Calu3 (cell line): ENCODE results near the gene POLR1E. TPM values are rescaled to one million over a fixed set of nuclear protein-coding genes. Genes with fewer than 3 reads are reported as not detected.

ENCODE experiments used
- BruUV-seq: library from RNA; stranded (reverse); fragments of 400-500 nt; replicated peaks from 2 replicates; lab custom pipeline; 2021; lab: Mats Ljungman, UMichigan
- CTCF ChIA-PET: fragments of 300-600 bp; sonication (Branson Sonifier 250); formaldehyde crosslinking; loops from one replicate; lab custom pipeline; 2022; ENCODE audit warnings: antibody characterized with exemption; lab: Charles Lee
- DNase-seq: peaks from one replicate; pipeline ENCODE4 v3.0.0; 2022
- H3K27ac Mint-ChIP-seq: one replicate; pipeline ENCODE4 v1.8.0; 2022; ENCODE audit warnings: mixed read lengths; ENCODE audit not compliant: unreplicated experiment
- H3K27me3 Mint-ChIP-seq: one replicate; pipeline ENCODE4 v1.8.0; 2022; ENCODE audit warnings: mixed read lengths; ENCODE audit not compliant: unreplicated experiment
- H3K36me3 Mint-ChIP-seq: one replicate; pipeline ENCODE4 v1.8.0; 2022; ENCODE audit warnings: mild to moderate bottlenecking, moderate library complexity, mixed read lengths; ENCODE audit not compliant: insufficient read depth, unreplicated experiment
- H3K4me1 Mint-ChIP-seq: one replicate; pipeline ENCODE4 v1.8.0; 2022; ENCODE audit warnings: mild to moderate bottlenecking, low read depth, mixed read lengths; ENCODE audit not compliant: unreplicated experiment
- H3K4me3 Mint-ChIP-seq: one replicate; pipeline ENCODE4 v1.8.0; 2022; ENCODE audit warnings: mild to moderate bottlenecking, low read depth, moderate library complexity, mixed read lengths; ENCODE audit not compliant: unreplicated experiment
- H3K9me3 Mint-ChIP-seq: one replicate; pipeline ENCODE4 v1.8.0; 2022; ENCODE audit warnings: low read depth, mixed read lengths; ENCODE audit not compliant: unreplicated experiment
- CTCF ChIP-seq: fragments of 200-600 bp; IDR thresholded peaks from one replicate; pipeline ENCODE4 v1.8.0; 2022; ENCODE audit warnings: antibody characterized with exemption; ENCODE audit not compliant: unreplicated experiment
- intact Hi-C: fragments of 100-400 bp; cut with micrococcal nuclease; formaldehyde crosslinking; loops from one replicate; pipeline ENCODE4 v1.10.0; 2022; ENCODE audit not compliant: unreplicated experiment
- total RNA-seq: library from RNA; stranded (reverse); gene quantifications from 2 replicates; pipeline ENCODE4 v1.2.3, GENCODE V29; 2022

Gene POLR1E
- total RNA-seq, 1 experiment from 2014 or later, result 12.5 TPM

- H3K36me3 Mint-ChIP-seq, result peaks cover 5% of the 10 kb centered on the region
- H3K27me3 Mint-ChIP-seq, result no peaks in the 10 kb centered on the region
- no peak for DNase-seq
- no peak overlapping the region for H3K4me3 Mint-ChIP-seq
- intact Hi-C loops, result no loop called here
- no peak for TF ChIP-seq CTCF
- CTCF ChIA-PET, result no interaction called here
- peaks cover 10% of the 10 kb centered on the region for H3K4me1 Mint-ChIP-seq
- no TSS peak for BruUV-seq
- no peaks in the 10 kb centered on the region for H3K9me3 Mint-ChIP-seq
- no peak overlapping the region for H3K27ac Mint-ChIP-seq
Measured at GRCh38 chr9:37443566-37443965, 42.2 kb upstream of the POLR1E start.

DNA sequence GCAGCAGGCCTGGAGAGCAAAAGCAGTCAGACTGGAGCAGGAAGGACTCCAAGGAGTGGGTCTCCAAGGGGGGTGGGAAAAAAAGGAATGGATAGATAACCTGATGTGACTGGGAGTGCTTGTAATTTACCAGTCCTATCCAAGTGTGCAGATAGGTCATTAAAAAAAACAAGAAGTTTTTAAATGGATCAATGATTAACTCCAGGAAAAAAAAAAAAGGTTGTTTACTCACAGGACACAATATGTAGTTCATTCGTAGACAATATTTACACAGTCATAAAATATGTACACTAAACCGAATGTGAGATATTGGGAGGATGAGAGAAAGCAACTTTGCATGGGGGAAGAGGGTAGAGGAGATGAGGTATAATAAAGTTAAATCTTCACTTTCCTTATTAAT lies 40.9 kb upstream of the POLR1E start:
- Mint-ChIP-seq H3K9me3 (no peaks in the 10 kb centered on the region), H3K27ac (no peak overlapping the region), H3K4me3 (no peak overlapping the region), H3K36me3 (peaks cover 5% of the 10 kb centered on the region), H3K27me3 (no peaks in the 10 kb centered on the region), H3K4me1 (peaks cover 10% of the 10 kb centered on the region)
- no peak for TF ChIP-seq CTCF
- CTCF ChIA-PET, result no interaction called here
- no TSS peak for BruUV-seq
- no peak for DNase-seq
- intact Hi-C loops, result no loop called here

GRCh38 chr9:37445832-37446231 lies 39.9 kb upstream of the POLR1E start:
- Mint-ChIP-seq H3K27ac (no peak overlapping the region), H3K36me3 (peaks cover 5% of the 10 kb centered on the region), H3K4me3 (no peak overlapping the region), H3K9me3 (no peaks in the 10 kb centered on the region), H3K4me1 (peaks cover 10% of the 10 kb centered on the region), H3K27me3 (no peaks in the 10 kb centered on the region)
- CTCF ChIA-PET, result no interaction called here
- no TSS peak for BruUV-seq
- intact Hi-C loops, result no loop called here
- no peak for TF ChIP-seq CTCF
- no peak for DNase-seq

DNA sequence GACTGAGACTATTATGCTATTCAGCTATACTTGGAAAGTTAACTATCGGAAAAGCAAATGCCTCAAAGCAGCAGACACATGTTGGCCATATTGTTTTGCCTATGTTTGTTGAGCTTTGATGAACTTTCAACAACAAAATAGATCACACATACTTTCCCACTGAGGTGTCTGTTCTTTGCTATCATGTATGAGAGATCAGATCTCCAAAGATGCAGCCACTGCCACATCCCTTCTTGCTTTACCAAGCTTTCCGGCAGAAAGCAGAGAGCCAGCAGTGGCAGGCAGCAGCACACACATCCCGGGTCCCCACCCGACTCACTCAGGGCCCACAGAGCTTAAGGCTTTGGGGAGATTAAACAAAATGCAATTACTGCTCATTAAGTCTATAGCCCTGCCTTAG lies 39.3 kb upstream of the POLR1E start:
- CTCF ChIA-PET, result no interaction called here
- Mint-ChIP-seq H3K36me3 (peaks cover 3% of the 10 kb centered on the region), H3K27me3 (no peaks in the 10 kb centered on the region), H3K9me3 (no peaks in the 10 kb centered on the region), H3K4me1 (peaks cover 10% of the 10 kb centered on the region), H3K4me3 (no peak overlapping the region), H3K27ac (no peak overlapping the region)
- TF ChIP-seq CTCF, result no peak
- DNase-seq, result no peak
- intact Hi-C loops, result no loop called here
- no TSS peak for BruUV-seq
